Naive thymus-derived CD8-positive, alpha-beta T cell (primary cell): Measurements from ENCODE around the gene TEFM. TPM values are rescaled to one million over a fixed set of nuclear protein-coding genes. Genes with fewer than 3 reads are reported as not detected.
"Not testable (repeated sequence)": the region's sequence is repeated elsewhere in the genome, so short reads cannot be mapped to it uniquely, and the experiment has no call there.

Source experiments
- ATAC-seq, 2 donors: fragments of 150-1000 bp; cut with Tn5 transposase in 1 of 2; sonication (Bioruptor Pico), chemical (Tn5 transposase) in 1 of 2; 1 replicate in 1 of 2; 2 replicates in 1 of 2; pipeline ENCODE4 v1.10.0; 2021; ENCODE audit warnings: mild to moderate bottlenecking in 2 of 2, moderate library complexity in 2 of 2
- POLR2A ChIA-PET: fragments of 350-600 bp; sonication (Branson Sonifier 250); formaldehyde crosslinking; loops from one replicate; lab custom pipeline; 2021; ENCODE audit warnings: antibody characterized with exemption; lab: Charles Lee
- DNase-seq, 10 donors: peaks; one replicate each; pipeline versions ENCODE4 v3.0.0 to v3.0.0-alpha.2; 2020 to 2022
- H3K27ac Mint-ChIP-seq, 10 donors: one replicate each; pipeline ENCODE4 v1.8.0; 2020 to 2022; ENCODE audit warnings: mild to moderate bottlenecking in 10 of 10, mixed read lengths in 10 of 10, moderate library complexity in 4 of 10, inconsistent platforms in 1 of 10
- H3K27me3 Mint-ChIP-seq, 5 donors: one replicate each; pipeline ENCODE4 v1.8.0; 2021 to 2022; ENCODE audit warnings: mixed read lengths in 5 of 5
- H3K36me3 Mint-ChIP-seq, 3 donors: one replicate each; pipeline ENCODE4 v1.8.0; 2020 to 2022; ENCODE audit warnings: mixed read lengths in 3 of 3, mild to moderate bottlenecking in 2 of 3, inconsistent platforms in 1 of 3
- H3K4me1 Mint-ChIP-seq, 4 donors: one replicate each; pipeline ENCODE4 v1.8.0; 2021 to 2022; ENCODE audit warnings: mixed read lengths in 4 of 4
- H3K4me3 Mint-ChIP-seq, 10 donors: one replicate each; pipeline ENCODE4 v1.8.0; 2020 to 2022; ENCODE audit warnings: mild to moderate bottlenecking in 10 of 10, mixed read lengths in 10 of 10, moderate library complexity in 6 of 10, inconsistent platforms in 1 of 10
- H3K9me3 Mint-ChIP-seq, 9 donors: one replicate each; pipeline ENCODE4 v1.8.0; 2020 to 2022; ENCODE audit warnings: mixed read lengths in 9 of 9, mild to moderate bottlenecking in 3 of 9, inconsistent platforms in 1 of 9, moderate library complexity in 1 of 9
- polyA plus RNA-seq, 3 donors: library from polyadenylated mRNA; unstranded; fragments of 300-500 nt; fragmentation: Illumina TruSeq; gene quantifications; one replicate each; pipeline ENCODE4 v1.2.3, GENCODE V29; 2021
- total RNA-seq, 8 experiments: library from RNA in 2 of 8; stranded (reverse) in 2 of 8; gene quantifications; one replicate each; pipeline ENCODE4 v1.2.3 and lab custom pipeline; 2021 to 2026

Gene TEFM
- total and polyA plus RNA-seq, 5 experiments from 2014 or later: 12.3 to 18.9 (median 16.4) TPM

DNA sequence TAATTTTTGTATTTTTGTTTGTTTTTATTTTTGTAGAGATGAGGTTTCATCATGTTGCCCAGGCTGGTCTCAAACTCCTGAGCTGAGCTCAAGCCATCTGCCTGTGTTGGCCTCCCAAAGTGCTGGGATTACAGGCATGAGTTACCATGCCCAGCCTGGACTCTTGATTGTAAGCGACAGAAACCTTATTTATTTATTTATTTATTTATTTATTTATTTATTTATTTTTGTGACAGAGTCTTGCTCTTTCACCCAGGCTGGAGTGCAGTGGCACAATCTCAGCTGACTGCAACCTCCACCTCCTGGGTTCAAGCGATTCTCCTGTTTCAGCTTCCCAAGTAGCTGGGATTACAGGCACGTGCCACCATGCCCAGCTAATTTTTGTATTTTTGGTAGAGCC, 23.8 kb upstream of the TEFM start:
- H3K9me3 Mint-ChIP-seq, H3K4me3 Mint-ChIP-seq, DNase-seq, H3K36me3 Mint-ChIP-seq, POLR2A ChIA-PET, ATAC-seq, H3K4me1 Mint-ChIP-seq, H3K27ac Mint-ChIP-seq: not testable (repeated sequence)
- peaks cover 8 to 26% (median 23%) of the 10 kb centered on the region in 5 donors for H3K27me3 Mint-ChIP-seq

DNA sequence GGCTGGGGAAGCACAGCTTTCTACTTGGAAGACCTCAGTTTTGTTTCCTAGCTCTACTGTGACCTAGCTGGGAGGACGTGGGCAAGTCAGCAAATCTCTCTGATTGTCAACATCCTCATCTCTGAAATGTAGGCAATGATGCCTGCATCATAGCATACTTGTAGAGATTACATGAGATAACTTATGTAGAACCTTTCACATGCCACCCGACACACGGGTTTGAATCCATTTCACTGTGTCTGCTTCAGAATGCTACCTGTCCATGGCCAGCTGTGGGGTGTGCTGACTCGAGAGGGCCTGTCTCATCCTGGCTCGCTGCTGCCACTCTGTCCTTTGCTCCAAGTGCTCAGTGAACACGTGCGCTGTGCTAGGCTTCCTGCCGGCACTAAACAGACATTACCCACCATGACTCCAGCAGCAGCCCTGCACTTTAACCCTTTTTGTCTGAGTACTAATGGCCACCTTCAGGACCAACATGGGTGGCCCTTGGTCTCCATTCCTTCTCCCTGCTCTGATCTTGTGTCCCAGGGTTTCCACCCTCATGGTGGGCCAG, 23.1 kb upstream of the TEFM start:
- POLR2A ChIA-PET: no interaction called here
- no peak overlapping the region for H3K4me3 Mint-ChIP-seq
- no peaks in the 10 kb centered on the region for H3K9me3 Mint-ChIP-seq
- H3K27me3 Mint-ChIP-seq: peaks cover 12 to 31% (median 26%) of the 10 kb centered on the region in 5 donors
- H3K36me3 Mint-ChIP-seq: peaks cover 0 to 8% (median 3%) of the 10 kb centered on the region in 3 donors
- H3K27ac Mint-ChIP-seq: no peak overlapping the region
- ATAC-seq: no peak
- DNase-seq: no peak
- peaks cover 0 to 1% (median under 1%) of the 10 kb centered on the region in 4 donors for H3K4me1 Mint-ChIP-seq

DNA sequence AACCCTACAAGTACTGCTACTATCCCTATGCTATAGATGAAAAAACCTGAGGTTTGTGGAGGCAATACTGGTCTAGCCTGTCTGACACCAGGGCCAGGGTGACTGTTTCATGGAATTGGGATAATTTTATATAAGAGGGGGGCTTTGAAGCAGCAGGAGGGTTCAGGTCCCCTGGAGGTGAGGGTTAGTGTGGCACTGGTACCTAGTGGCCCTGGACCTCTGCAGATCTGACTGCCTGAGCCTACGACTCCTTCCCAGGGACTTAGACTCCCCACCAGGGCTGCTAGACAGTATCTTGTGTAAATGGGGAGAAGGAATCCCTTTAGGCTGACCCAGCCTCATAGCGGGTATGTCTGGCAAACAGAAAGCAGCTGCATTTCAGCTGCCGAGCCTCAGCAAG, 22.5 kb upstream of the TEFM start:
- no peaks in the 10 kb centered on the region for H3K9me3 Mint-ChIP-seq
- peaks cover 12 to 37% (median 29%) of the 10 kb centered on the region in 5 donors for H3K27me3 Mint-ChIP-seq
- H3K36me3 Mint-ChIP-seq: peaks cover 0 to 8% (median 3%) of the 10 kb centered on the region in 3 donors
- H3K4me1 Mint-ChIP-seq: peaks cover 0 to 2% (median under 1%) of the 10 kb centered on the region in 4 donors
- ATAC-seq: no peak
- DNase-seq: no peak
- POLR2A ChIA-PET: interaction anchor here (1.1 kb wide), 1 partner anchor 24 kb away, joined by 3 read pairs; no protein-coding TSS in a partner anchor
- H3K27ac Mint-ChIP-seq: no peak overlapping the region
- no peak overlapping the region for H3K4me3 Mint-ChIP-seq

DNA sequence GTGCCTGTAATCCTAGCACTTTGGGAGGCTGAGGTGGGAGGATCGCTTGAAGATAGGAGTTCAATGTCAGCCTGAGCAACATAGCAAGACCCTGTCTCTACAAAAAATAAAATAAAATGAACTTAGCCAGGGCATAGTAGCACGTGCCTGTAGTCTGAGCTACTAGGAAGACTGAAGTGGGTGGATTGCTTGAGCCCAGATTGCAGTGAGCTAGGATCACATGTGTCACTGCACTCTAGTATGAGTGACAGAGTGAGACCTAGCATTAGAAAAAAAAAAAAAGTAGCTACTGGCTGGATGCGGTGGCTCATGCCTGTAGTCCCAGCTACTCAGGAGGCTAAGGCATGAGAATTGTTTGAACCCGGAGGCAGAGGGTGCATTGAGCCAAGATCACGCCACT, 21.7 kb upstream of the TEFM start:
- no peak for DNase-seq
- Mint-ChIP-seq H3K27ac (no peak overlapping the region), H3K4me1 (peaks cover 4 to 5% (median 4%) of the 10 kb centered on the region in 4 donors), H3K4me3 (no peak overlapping the region), H3K27me3 (peaks cover 14 to 45% (median 33%) of the 10 kb centered on the region in 5 donors), H3K9me3 (no peaks in the 10 kb centered on the region), H3K36me3 (peaks cover 0 to 8% (median 3%) of the 10 kb centered on the region in 3 donors)
- POLR2A ChIA-PET: interaction anchor here (1.1 kb wide), 1 partner anchor 24 kb away, joined by 3 read pairs; no protein-coding TSS in a partner anchor
- ATAC-seq: no peak

DNA sequence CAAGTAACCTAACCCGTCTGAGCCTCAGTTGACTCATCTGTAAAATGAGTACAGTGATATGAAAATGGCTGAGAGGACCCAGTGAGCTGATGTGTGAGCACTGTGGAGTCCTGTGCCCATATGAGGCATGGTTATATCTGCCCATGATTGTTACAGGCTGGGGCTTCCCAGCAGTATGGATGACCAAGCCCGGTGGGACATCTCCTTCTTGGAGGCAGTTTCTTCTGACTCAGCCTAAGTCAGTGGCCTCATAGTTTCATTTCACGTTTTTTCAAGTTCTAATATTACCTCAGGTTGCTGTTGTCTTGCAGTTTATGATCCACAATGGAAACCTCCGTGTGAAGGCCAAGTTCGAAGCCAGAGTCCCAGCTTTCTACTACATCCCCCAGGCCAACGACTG, 20.5 kb upstream of the TEFM start:
- no peak for ATAC-seq
- Mint-ChIP-seq H3K27me3 (peaks cover 15 to 53% (median 38%) of the 10 kb centered on the region in 5 donors), H3K36me3 (peaks cover 0 to 8% (median 3%) of the 10 kb centered on the region in 3 donors), H3K4me3 (no peak overlapping the region), H3K9me3 (no peaks in the 10 kb centered on the region), H3K4me1 (peaks cover 7 to 10% (median 9%) of the 10 kb centered on the region in 4 donors), H3K27ac (no peak overlapping the region)
- POLR2A ChIA-PET: interaction anchor here (0.6 kb wide), 1 partner anchor 58 kb away, joined by 4 read pairs; no protein-coding TSS in a partner anchor
- no peak for DNase-seq

DNA sequence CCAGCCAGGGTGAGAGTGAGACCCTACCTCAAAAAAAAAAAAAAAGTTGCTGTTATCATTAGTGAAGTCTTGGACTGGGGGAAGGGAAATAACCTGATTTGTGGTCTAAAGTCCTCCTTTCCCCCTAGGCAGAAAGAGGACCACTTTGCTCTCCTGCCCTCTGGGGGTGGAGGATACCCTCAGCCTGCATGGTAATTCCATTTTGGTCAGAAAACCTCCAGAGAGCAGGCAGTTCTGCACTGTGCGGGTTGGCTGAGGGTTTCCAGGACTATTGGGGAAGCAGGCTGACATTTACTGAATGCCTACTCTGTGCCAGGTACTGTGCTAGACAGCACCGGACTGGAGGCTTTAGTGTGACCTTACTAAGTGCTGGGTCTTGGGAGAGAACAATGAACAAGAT, 18.3 kb upstream of the TEFM start:
- H3K4me3 Mint-ChIP-seq: peak overlapping the region in 3 of 10 donors; percentile 2 to 55 (median 15)
- H3K27me3 Mint-ChIP-seq: peaks cover 26 to 69% (median 44%) of the 10 kb centered on the region in 5 donors

DNA sequence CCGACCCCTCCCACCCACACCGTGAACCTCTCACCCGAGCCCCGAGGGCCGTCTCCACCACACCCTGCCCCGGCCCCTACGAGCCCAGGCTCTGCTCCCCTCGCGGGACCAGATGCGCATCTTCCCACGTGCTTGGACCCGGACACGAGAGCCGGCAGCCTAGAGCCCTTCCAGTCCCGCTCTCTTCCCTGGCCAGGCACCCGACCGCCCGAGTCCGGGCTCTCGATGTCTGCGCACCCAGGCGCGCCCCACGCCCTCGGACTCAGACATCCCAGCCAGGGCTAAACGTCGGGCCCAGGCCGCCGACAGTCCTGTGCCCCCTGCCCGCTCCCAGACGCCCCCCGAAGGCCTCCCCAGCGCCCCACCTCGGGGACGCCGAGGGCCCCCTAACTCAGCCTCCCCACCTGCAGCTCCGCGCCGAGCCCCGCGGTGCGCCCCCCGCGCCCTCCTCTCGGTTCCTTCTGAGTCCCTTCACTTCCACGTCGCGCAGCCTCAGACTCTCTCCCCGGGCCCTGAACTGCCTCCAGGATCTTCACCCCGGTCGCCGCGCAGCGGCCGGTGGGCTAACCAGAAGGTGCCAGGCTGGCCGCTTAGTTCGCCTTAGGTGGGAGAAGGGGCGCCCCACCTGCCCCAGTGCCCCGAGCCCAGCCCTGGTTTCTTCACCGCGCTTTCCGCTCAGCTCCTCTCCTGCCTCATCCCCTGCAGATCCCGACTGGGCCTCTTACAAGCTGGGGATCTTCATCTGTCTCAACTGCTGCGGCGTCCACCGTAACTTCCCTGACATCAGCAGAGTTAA, 16.4 kb upstream of the TEFM start:
- Mint-ChIP-seq H3K27ac (peak overlapping the region in 1 of 10 donors; percentile 55), H3K27me3 (peaks cover 26 to 67% (median 41%) of the 10 kb centered on the region in 5 donors), H3K9me3 (no peaks in the 10 kb centered on the region), H3K4me3 (peak overlapping the region; percentile 61 to 86 (median 78)), H3K4me1 (peaks cover 10 to 17% (median 16%) of the 10 kb centered on the region in 4 donors), H3K36me3 (peaks cover 0 to 8% (median 3%) of the 10 kb centered on the region in 3 donors)
- peak; percentile 29 to 42 for ATAC-seq
- POLR2A ChIA-PET: no interaction called here
- peak in 1 of 10 donors; percentile 23 for DNase-seq

More for the DNA sequence above, 18.3 kb upstream of the TEFM start:
- no peaks in the 10 kb centered on the region for H3K9me3 Mint-ChIP-seq
- POLR2A ChIA-PET: interaction anchor here (0.7 to 0.8 kb wide), 2 partner anchors 80 to 820 kb away, joined by 3 read pairs; no protein-coding TSS in a partner anchor
- H3K36me3 Mint-ChIP-seq: peaks cover 0 to 8% (median 3%) of the 10 kb centered on the region in 3 donors
- no peak for ATAC-seq
- no peak overlapping the region for H3K27ac Mint-ChIP-seq
- no peak for DNase-seq
- H3K4me1 Mint-ChIP-seq: peaks cover 10 to 17% (median 16%) of the 10 kb centered on the region in 4 donors

DNA sequence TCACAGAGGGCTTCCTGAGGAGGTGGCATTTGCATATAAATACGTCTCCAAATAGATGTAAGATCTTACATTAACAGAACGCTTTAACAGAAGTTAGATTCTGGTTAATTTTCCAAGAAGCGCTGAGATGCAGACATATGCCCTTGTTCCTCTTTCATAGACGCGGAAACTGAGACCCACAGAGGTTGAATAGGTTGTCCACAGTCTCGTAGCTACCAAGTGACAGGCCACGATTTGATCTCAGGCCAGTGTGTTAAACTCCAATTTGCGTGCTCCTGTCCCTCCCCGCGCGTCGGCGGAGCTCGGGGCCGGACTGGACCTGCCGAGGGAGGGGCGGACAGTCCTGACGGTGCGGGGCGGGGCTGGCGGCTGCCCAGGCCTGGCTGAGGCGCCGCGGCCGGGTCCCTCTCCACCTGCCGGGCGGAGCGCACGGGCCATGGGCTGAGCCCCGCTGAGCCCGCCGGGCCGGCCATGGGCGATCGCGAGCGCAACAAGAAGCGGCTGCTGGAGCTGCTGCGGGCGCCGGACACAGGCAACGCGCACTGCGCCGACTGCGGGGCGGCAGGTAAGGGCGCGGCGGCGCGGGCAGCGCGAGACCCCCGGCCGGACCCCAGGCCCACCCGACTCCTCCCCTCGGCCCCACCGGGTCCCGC, 15.6 kb upstream of the TEFM start, which contains the start of gene ADAP2:
Gene ADAP2 (plus strand): TSS at position 402 of the 653 bp plus-strand sequence. CDS start 70 bp downstream, at position 472.
- Mint-ChIP-seq H3K4me3 (peak within 1 kb of the TSS; percentile 61 to 86 (median 80)), H3K27ac (peak within 1 kb of the TSS in 3 of 10 donors; percentile 24 to 57 (median 55)), H3K4me1 (peaks cover 10 to 17% (median 16%) of the 10 kb centered on the region in 4 donors), H3K9me3 (no peaks in the 10 kb centered on the region), H3K36me3 (peaks cover 0 to 4% (median 3%) of the 10 kb centered on the region in 3 donors), H3K27me3 (peaks cover 22 to 59% (median 35%) of the 10 kb centered on the region in 5 donors)
- POLR2A ChIA-PET: no interaction called here
- peak in 1 of 10 donors; percentile 12 for DNase-seq
- ATAC-seq: peak in 1 of 2 donors; percentile 35

DNA sequence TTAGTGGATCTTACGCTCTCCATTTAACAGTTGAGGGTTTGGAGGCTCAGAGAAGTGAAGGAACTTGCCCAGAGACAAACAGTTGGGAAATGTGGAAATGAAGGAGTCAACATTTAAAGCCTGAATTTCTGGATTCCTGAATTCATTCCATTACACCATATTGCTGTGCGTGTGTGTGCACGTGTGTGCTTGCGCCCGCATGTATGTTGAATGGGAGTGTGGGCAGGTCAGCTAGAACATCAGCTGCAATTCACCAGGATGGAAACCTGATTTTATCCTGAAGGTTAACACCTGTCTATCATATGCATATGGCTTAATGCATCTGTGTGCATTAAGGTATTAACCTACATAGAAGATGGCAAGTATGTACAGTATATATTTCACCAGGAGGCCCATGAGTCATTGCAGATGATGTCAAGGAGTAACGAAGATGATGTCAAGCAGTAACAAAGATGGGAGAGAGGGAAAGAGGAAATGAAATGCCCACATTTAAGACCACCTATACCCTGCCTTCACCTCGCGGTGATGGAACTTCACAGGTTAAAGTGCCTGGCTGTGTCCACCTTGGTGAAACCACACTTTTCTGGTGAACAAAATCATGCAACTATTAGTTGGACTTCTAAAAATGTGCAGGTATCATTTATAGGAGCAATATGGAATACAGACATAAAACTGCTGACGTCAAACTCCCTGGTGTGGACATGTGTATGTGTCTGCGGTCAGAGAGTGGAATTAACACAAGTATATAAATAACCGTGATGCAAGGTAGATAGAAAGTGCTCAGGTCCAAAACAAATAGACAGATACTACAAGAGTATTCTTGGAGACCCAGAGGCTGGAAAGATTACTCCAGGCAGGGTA, 14.9 kb upstream of the TEFM start:
- no peak for DNase-seq
- ATAC-seq: no peak
- Mint-ChIP-seq H3K4me1 (peaks cover 10 to 17% (median 16%) of the 10 kb centered on the region in 4 donors), H3K4me3 (peak overlapping the region in 9 of 10 donors; percentile 36 to 84 (median 72)), H3K36me3 (no peaks in the 10 kb centered on the region), H3K27me3 (peaks cover 16 to 52% (median 27%) of the 10 kb centered on the region in 5 donors), H3K27ac (no peak overlapping the region), H3K9me3 (no peaks in the 10 kb centered on the region)
- POLR2A ChIA-PET: no interaction called here

DNA sequence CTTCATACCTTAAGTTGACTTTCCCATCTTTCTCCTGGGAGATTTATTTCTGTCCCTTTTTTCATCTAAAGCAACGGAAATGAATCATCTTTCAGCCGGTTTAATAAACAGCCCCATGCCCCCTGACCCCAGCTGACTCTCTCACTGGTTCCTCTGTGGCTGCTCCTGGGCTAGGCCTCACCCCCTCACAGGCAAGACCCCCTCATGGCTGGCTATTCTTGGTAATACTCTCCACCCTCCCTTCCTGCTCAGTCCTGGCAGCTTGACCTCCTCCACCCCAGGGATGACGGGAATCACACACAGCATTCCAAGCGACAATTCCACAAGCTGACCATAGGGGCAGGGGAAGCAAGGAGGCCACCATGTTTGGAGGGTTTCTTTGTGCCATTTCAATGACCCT, 14.2 kb upstream of the TEFM start:
- Mint-ChIP-seq H3K27ac (no peak overlapping the region), H3K4me1 (peaks cover 10 to 17% (median 16%) of the 10 kb centered on the region in 4 donors), H3K36me3 (no peaks in the 10 kb centered on the region), H3K27me3 (peaks cover 16 to 45% (median 24%) of the 10 kb centered on the region in 5 donors), H3K9me3 (no peaks in the 10 kb centered on the region), H3K4me3 (no peak overlapping the region)
- DNase-seq (no peak), ATAC-seq (no peak)
- POLR2A ChIA-PET: no interaction called here

DNA sequence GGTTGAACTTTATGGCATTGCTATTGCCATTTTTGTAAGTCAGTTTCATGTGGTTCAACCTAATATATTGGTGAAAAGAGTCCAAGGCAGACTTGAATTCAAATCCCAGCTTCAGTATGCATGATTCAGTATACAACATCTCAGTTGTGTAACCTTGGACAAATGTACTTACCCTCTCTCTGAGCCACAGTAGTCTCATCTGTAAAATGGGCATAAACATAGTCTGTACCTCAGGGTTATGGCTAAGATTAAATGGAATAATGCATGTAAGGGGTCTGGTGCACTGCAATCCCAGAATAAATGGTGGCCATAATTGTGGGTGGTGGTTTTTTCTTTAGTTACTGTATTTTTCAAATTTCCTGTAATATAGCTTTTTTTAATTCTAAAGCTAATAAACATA, 11.0 kb upstream of the TEFM start:
- no peak for ATAC-seq
- no peak overlapping the region for H3K4me3 Mint-ChIP-seq
- POLR2A ChIA-PET: no interaction called here

More for the DNA sequence above, 11.0 kb upstream of the TEFM start:
- no peaks in the 10 kb centered on the region for H3K36me3 Mint-ChIP-seq
- peaks cover 7 to 17% (median 16%) of the 10 kb centered on the region in 5 donors for H3K27me3 Mint-ChIP-seq
- no peaks in the 10 kb centered on the region for H3K9me3 Mint-ChIP-seq
- H3K27ac Mint-ChIP-seq: no peak overlapping the region
- DNase-seq: no peak
- peaks cover 4 to 10% (median 7%) of the 10 kb centered on the region in 4 donors for H3K4me1 Mint-ChIP-seq
